ENCODE data around the gene XXYLT1. TPM values are rescaled to one million over a fixed set of nuclear protein-coding genes. Genes with fewer than 3 reads are reported as not detected.

The XXYLT1 gene
- total and polyA plus RNA-seq, 9 of the 15 experiments (the other 6 are each of a cell fraction or from before 2014, with no cell fraction given): 1.9 to 18.9 (median 15.0) TPM

- DNase-seq (ENCODE audit: extremely low read depth in 1 of 4, low spot score in 3 of 4) (no peak), ATAC-seq (peak; percentile 71), FAIRE-seq (no peak)
- H3K36me3 ChIP-seq (ENCODE audit: control insufficient read depth, insufficient read depth, low read length): no peaks in the 10 kb centered on the region; the same call in 2 of the 3 replicates
- no TSS peak for BruUV-seq (replicated peaks)
- H3K4me3 ChIP-seq: no peak overlapping the region
- peak; percentile 34 for TF ChIP-seq ZFX (CRISPR knock-in tag; IDR thresholded peaks at IDR 0.05)
- TF ChIP-seq ZNF143 (CRISPR knock-in tag; IDR thresholded peaks at IDR 0.05): no peak
- no peak for TF ChIP-seq HDAC8 (tag; IDR thresholded peaks at IDR 0.05)
- 0 out of 2 replicates have a peak, but pooled peaks have one; percentile 56 for TF ChIP-seq ZBTB33 (CRISPR knock-in tag; IDR thresholded peaks at IDR 0.05)
- H4K20me1 ChIP-seq (replicated peaks; ENCODE audit: control insufficient read depth, insufficient read depth, low read length): no peaks in the 10 kb centered on the region
- H3K4me2 ChIP-seq (ENCODE audit: insufficient read depth, low read length): peak overlapping the region; percentile 69; the same call in 1 of the 2 replicates
- peaks cover 41% of the 10 kb centered on the region for H3K79me2 ChIP-seq (ENCODE audit: control insufficient read depth, insufficient read depth, low read length)
- H3K9me1 ChIP-seq (ENCODE audit: control insufficient read depth, insufficient read depth, low read length): no peaks in the 10 kb centered on the region
- in situ Hi-C loops (cut with MboI): no loop called here
- POLR2A ChIA-PET: interaction anchor here (0.7 to 3.3 kb wide), 7 partner anchors 9 to 157 kb away, joined by 3 to 11 read pairs (median 3); no protein-coding TSS in a partner anchor
- H3K27ac ChIP-seq (ENCODE audit: extremely low read depth, low read depth, low read length): peak overlapping the region; percentile 50; the same call in 2 of the 3 replicates
- WGBS (ENCODE audit: insufficient coverage, low coverage, missing lambda C conversion rate): 78% methylated on average over 17 of the region's 17 CpGs
- peaks cover 22 to 33% of the 10 kb centered on the region in 2 experiments for H3K4me1 ChIP-seq (replicated peaks in 1 of 2; ENCODE audit: control insufficient read depth in 2 of 2, insufficient read depth in 2 of 2, low read length in 2 of 2)
- no peaks in the 10 kb centered on the region for H3K27me3 ChIP-seq (ENCODE audit: control insufficient read depth in 2 of 2, insufficient read depth in 2 of 2, low read length in 2 of 2)
- CTCF ChIA-PET (ENCODE audit: low intra/inter-chr PET ratio): no interaction called here
- intact Hi-C loops (cut with micrococcal nuclease): no loop called here
- peak overlapping the region; percentile 47 to 73; a peak in 1 of 4 replicates for H3K9ac ChIP-seq (ENCODE audit: insufficient read depth in 1 of 2, low read depth in 2 of 2, low read length in 2 of 2)
- H3K9me3 ChIP-seq (replicated peaks; ENCODE audit: control insufficient read depth, insufficient read depth, low read depth, low read length): peaks cover 6% of the 10 kb centered on the region
- peak overlapping the region; percentile 73 for H2AFZ ChIP-seq (ENCODE audit: low read depth, low read length)
These were observed 75.4 kb downstream of the XXYLT1 start for GRCh38 chr3:195195321-195196209.

Measured in K562 (cell line).